PC-9 (cell line): Measurements from ENCODE around the gene TBC1D10B. TPM values are rescaled to one million over a fixed set of nuclear protein-coding genes. Genes with fewer than 3 reads are reported as not detected.

ENCODE experiments used
- BruUV-seq: library from RNA; stranded (reverse); fragments of 400-500 nt; replicated peaks from 2 replicates; lab custom pipeline; 2021; lab: Mats Ljungman, UMichigan
- CTCF ChIA-PET: fragments of 300-600 bp; sonication (Branson Sonifier 250); formaldehyde crosslinking; loops from one replicate; lab custom pipeline; 2022; ENCODE audit warnings: antibody characterized with exemption; lab: Charles Lee
- POLR2A ChIA-PET: fragments of 300-600 bp; sonication (Branson Sonifier 250); formaldehyde crosslinking; loops from one replicate; lab custom pipeline; 2022; ENCODE audit warnings: antibody characterized with exemption; ENCODE audit not compliant: unreplicated experiment; lab: Charles Lee
- DNase-seq, 2 experiments: peaks; one replicate each; pipeline versions ENCODE4 v3.0.0 to v3.0.0-alpha.2; 2015 to 2022; ENCODE audit warnings: mixed read lengths in 1 of 2
- H2AFZ ChIP-seq: fragments of 200-600 bp; sonication (generic); 2 replicates; pipeline ENCODE4 v1.8.1; 2017; ENCODE audit warnings: antibody characterized with exemption
- H3F3A ChIP-seq: fragments of 200-600 bp; sonication (generic); 2 replicates; pipeline ENCODE4 v1.8.1; 2017; ENCODE audit warnings: antibody characterized with exemption, mild to moderate bottlenecking, low read depth; ENCODE audit not compliant: insufficient read depth
- H3K27ac ChIP-seq: fragments of 200-600 bp; sonication (generic); 2 replicates; pipeline ENCODE4 v1.6.1; 2016; ENCODE audit warnings: mixed run types
- H3K27me3 ChIP-seq: fragments of 200-600 bp; sonication (generic); 2 replicates; pipeline ENCODE4 v1.6.1; 2016; ENCODE audit warnings: low read depth, mixed run types; ENCODE audit not compliant: insufficient read depth
- H3K36me3 ChIP-seq: fragments of 200-600 bp; sonication (generic); 2 replicates; pipeline ENCODE4 v1.6.1; 2016; ENCODE audit warnings: low read depth, mixed run types
- H3K4me1 ChIP-seq: fragments of 200-600 bp; sonication (generic); replicated peaks from 2 replicates; pipeline ENCODE4 v1.6.1; 2016; ENCODE audit warnings: mixed run types; ENCODE audit not compliant: insufficient read depth
- H3K4me2 ChIP-seq: fragments of 200-600 bp; sonication (generic); 2 replicates; pipeline ENCODE4 v1.6.1; 2017; ENCODE audit warnings: mixed run types
- H3K4me3 ChIP-seq: fragments of 200-600 bp; sonication (generic); 2 replicates; pipeline ENCODE4 v1.6.1; 2016; ENCODE audit warnings: mixed run types
- H3K79me2 ChIP-seq: fragments of 200-600 bp; sonication (generic); 2 replicates; pipeline ENCODE4 v1.6.1; 2017; ENCODE audit warnings: low read depth, mixed run types
- H3K9me2 ChIP-seq: fragments of 200-600 bp; sonication (generic); 2 replicates; pipeline ENCODE4 v1.8.1; 2017; ENCODE audit warnings: mild to moderate bottlenecking; ENCODE audit not compliant: insufficient read depth
- H3K9me3 ChIP-seq: fragments of 200-600 bp; sonication (generic); 2 replicates; pipeline ENCODE4 v1.8.1; 2016; ENCODE audit warnings: low read depth; ENCODE audit not compliant: insufficient read depth
- H4K20me1 ChIP-seq: fragments of 200-600 bp; sonication (generic); 2 replicates; pipeline ENCODE4 v1.8.1; 2017; ENCODE audit not compliant: insufficient read depth
- EZH2 ChIP-seq: fragments of 200-600 bp; sonication (generic); IDR thresholded peaks from 2 replicates; pipeline ENCODE4 v1.8.0; 2017; ENCODE audit warnings: antibody characterized with exemption, low read depth
- intact Hi-C: fragments of 100-400 bp; cut with micrococcal nuclease; formaldehyde crosslinking; loops from one replicate; pipeline ENCODE4 v1.10.0; 2022; ENCODE audit not compliant: unreplicated experiment
- total RNA-seq: library from RNA; stranded (reverse); gene quantifications from 2 replicates; pipeline ENCODE4 v1.2.3, GENCODE V29; 2021
- TF ChIP-seq, protein P1 (sequence below): fragments of 200-600 bp; sonication (generic); conservative IDR thresholded peaks from 2 replicates; pipeline ENCODE4 v1.6.1; 2017; ENCODE audit warnings: mixed run types, antibody characterized with exemption, mild to moderate bottlenecking, moderate library complexity

Gene TBC1D10B
- total RNA-seq, 1 experiment from 2014 or later = 85.0 TPM

DNA sequence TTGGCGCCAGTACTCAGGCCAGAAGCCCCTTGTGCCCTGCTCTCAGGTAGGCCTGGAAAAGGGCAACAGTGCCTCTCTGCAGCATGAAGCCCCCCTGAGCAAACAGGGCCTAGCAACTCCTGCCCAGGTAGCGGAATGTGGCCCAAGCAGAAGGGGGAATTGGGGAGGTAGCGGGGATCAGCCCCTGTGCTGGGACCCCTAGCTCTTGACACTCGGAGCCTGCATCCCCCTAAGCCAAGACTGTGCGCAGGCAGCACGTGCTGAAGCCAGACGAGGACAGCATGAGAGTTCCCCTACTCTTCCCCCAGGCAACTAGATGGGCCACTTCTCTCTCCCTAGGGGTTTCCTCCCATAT, 14.4 kb downstream of the TBC1D10B start:
- intact Hi-C loops = loop anchor here (1.0 to 5.0 kb wide), 7 partner anchors 21 to 302 kb away; partner anchors contain the start of genes ALDOA, FBRS, TBX6 and ZNF48
- Histone ChIP-seq H3F3A (peaks cover 37% of the 10 kb centered on the region), H3K27ac (peak overlapping the region; percentile 82), H4K20me1 (peaks cover 6% of the 10 kb centered on the region), H3K4me1 (peaks cover 19% of the 10 kb centered on the region), H3K27me3 (no peaks in the 10 kb centered on the region), H3K36me3 (peaks cover 13% of the 10 kb centered on the region; the same call in 1 of the 2 replicates), H2AFZ (peak overlapping the region; percentile 91), H3K4me2 (peak overlapping the region; percentile 83), H3K9me3 (no peaks in the 10 kb centered on the region), H3K9me2 (no peaks in the 10 kb centered on the region), H3K4me3 (peak overlapping the region; percentile 99), H3K79me2 (peaks cover 22% of the 10 kb centered on the region)
- TSS peak; percentile 79 for BruUV-seq
- no peak for DNase-seq
- ChIA-PET CTCF (interaction anchor here (1.2 kb wide), 1 partner anchor 15 kb away, joined by 4 read pairs; no protein-coding TSS in a partner anchor), POLR2A (interaction anchor here (0.7 to 1.0 kb wide), 2 partner anchors 15 to 74 kb away, joined by 3 to 7 read pairs; no protein-coding TSS in a partner anchor)
- TF ChIP-seq, protein P1, sequence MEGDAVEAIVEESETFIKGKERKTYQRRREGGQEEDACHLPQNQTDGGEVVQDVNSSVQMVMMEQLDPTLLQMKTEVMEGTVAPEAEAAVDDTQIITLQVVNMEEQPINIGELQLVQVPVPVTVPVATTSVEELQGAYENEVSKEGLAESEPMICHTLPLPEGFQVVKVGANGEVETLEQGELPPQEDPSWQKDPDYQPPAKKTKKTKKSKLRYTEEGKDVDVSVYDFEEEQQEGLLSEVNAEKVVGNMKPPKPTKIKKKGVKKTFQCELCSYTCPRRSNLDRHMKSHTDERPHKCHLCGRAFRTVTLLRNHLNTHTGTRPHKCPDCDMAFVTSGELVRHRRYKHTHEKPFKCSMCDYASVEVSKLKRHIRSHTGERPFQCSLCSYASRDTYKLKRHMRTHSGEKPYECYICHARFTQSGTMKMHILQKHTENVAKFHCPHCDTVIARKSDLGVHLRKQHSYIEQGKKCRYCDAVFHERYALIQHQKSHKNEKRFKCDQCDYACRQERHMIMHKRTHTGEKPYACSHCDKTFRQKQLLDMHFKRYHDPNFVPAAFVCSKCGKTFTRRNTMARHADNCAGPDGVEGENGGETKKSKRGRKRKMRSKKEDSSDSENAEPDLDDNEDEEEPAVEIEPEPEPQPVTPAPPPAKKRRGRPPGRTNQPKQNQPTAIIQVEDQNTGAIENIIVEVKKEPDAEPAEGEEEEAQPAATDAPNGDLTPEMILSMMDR = no peak
- no peak for TF ChIP-seq EZH2

DNA sequence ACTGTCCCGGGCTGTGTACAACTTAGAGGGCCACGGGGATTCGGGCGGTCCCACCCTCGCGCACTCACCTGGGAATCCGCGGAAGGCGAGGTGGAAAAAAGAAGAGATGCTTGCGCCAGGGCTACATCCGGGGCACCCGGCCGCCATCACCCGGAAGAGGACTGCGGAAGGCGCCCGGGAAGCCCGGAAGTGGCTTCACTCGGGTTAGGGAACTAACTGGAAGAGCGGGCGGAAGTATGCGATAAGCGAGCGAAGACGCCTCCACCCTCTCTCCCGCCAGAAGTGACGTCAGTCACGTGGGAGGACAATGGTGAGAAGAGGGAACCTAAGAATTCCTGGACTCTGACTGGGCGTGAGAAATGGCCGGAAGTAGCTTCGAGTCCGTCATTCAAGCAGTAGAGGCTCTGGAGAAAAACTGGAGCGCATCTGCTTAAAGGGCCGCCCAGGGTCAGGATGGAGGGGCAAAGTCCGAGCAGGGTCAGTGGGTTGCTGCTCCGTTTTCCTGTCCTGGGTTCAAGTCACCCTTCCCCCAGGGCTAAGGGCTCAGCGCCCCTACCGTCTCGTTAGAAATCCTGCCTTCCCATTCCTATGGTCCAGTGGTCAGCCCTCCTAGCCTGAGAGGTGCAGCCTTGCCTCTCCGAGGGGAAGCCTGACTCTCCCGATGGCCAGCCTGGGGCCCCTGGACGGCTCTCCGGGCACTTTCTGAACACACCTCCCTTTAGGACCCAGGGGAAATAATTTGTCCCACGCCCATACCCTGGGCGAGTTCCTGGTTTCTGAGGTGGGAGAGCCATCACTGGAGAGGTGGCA, 14.9 kb downstream of the TBC1D10B start, which contains the start of gene CD2BP2:
CD2BP2 (minus strand) TSS at position 165 of the 810 bp plus-strand sequence. CDS start 627 bp downstream, outside the sequence.
- no TSS peak for BruUV-seq
- Histone ChIP-seq H3K9me3 (no peaks in the 10 kb centered on the region), H3F3A (peaks cover 37% of the 10 kb centered on the region), H2AFZ (peak within 1 kb of the TSS; percentile 91), H3K4me1 (peaks cover 19% of the 10 kb centered on the region), H3K27me3 (no peaks in the 10 kb centered on the region), H3K79me2 (peaks cover 22% of the 10 kb centered on the region), H3K9me2 (no peaks in the 10 kb centered on the region), H3K27ac (peak within 1 kb of the TSS; percentile 82), H3K4me3 (peak within 1 kb of the TSS; percentile 99), H3K36me3 (peaks cover 14% of the 10 kb centered on the region; the same call in 1 of the 2 replicates), H3K4me2 (peak within 1 kb of the TSS; percentile 83), H4K20me1 (peaks cover 6% of the 10 kb centered on the region)
- TF ChIP-seq EZH2 = no peak
- TF ChIP-seq, protein P1 = no peak
- peak; percentile 97 to 99 for DNase-seq
- intact Hi-C loops = loop anchor here (1.0 to 5.0 kb wide), 7 partner anchors 20 to 303 kb away; partner anchors contain the start of genes ALDOA, FBRS, TBX6 and ZNF48
- ChIA-PET CTCF (interaction anchor here (1.2 kb wide), 1 partner anchor 16 kb away, joined by 4 read pairs; no protein-coding TSS in a partner anchor), POLR2A (interaction anchor here (1.0 kb wide), 1 partner anchor 16 kb away, joined by 7 read pairs; no protein-coding TSS in a partner anchor)
